HG02870 (cell line): ENCODE results near the gene CACNA1C.

ENCODE experiments used
- ATAC-seq: cut with Tn5 transposase; IDR thresholded peaks from one replicate; pipeline ENCODE4 v1.9.1; 2021; ENCODE audit warnings: mild to moderate bottlenecking, moderate library complexity; ENCODE audit not compliant: unreplicated experiment

CACNA1C gene

DNA sequence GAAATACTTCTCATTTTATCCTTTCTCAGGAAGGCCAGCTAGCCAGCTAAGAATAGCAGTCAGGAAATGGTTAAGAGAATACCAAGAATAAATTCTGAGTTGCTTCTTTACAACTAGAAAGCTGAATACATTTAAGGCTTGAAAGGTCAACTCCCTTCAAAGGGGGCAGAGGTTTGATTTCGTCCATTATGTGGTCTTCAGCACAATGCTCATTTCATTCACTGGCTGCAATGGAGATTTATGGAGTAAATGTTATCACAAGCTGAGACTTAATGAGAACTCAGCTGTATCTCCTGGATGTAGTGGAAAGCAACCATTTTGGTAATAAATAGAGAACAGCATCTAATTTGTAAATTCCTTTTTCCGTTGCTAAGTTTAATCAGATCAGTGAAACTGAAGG, 477.0 kb downstream of the CACNA1C start:
- no peak for ATAC-seq

- ATAC-seq = no peak
Measured at GRCh38 chr12:2531371-2531770, 478.6 kb downstream of the CACNA1C start.

GRCh38 chr12:2533036-2533435, 480.2 kb downstream of the CACNA1C start:
- no peak for ATAC-seq

GRCh38 chr12:2535583-2536204, 482.9 kb downstream of the CACNA1C start:
- no peak for ATAC-seq

- ATAC-seq = no peak
Measured at GRCh38 chr12:2536724-2537123, 483.9 kb downstream of the CACNA1C start.

- ATAC-seq = no peak
Measured at GRCh38 chr12:2537868-2538541, 485.2 kb downstream of the CACNA1C start.

GRCh38 chr12:2539938-2540337, 487.2 kb downstream of the CACNA1C start:
- ATAC-seq = no peak

DNA sequence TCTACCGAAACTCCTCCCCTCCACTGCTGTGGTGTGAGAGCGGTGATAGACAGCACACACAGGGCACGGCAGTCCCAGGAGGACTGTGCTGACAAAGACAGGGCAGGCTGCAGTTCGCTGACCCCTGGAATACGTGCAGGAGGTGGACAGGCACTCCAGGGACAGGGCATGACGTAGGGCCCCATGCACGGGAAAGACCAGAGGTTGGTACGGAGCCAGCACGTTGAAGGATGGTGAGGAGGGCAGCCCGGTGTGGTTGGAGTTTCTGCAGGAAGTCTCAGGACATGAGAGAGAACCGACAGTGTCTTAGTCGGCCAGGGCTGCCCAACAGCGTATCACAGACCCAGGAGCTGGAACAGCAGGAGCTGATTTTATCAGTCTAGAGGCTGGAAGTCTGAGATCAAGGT, 487.8 kb downstream of the CACNA1C start:
- no peak for ATAC-seq

DNA sequence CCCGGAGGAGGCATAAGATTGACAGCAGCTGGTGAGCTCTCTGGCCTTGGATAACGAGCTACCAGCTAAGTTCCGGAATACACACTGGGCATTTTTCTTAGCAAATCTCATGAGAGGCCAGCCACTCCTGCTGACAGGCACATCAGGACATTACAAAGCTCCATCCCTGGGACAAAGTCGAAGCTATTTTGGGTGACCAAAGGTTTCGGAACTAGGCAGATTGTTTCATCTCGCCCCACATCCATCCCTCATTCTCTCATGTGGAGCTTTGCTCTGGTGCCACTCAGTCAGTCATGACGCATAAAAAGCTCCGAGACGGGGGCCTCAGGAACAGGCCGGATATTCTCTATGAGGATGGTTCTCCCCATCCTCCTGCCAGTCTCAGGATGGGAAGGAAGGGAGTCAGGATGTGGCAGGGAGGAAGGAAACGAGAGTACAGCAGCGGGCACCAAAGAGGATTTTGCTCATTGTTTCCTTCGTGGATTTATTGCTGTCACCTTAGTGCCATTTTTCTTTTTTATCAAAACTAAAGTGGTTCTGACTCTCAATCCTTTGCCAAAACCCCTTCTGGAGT, 488.9 kb downstream of the CACNA1C start:
- ATAC-seq = no peak

DNA sequence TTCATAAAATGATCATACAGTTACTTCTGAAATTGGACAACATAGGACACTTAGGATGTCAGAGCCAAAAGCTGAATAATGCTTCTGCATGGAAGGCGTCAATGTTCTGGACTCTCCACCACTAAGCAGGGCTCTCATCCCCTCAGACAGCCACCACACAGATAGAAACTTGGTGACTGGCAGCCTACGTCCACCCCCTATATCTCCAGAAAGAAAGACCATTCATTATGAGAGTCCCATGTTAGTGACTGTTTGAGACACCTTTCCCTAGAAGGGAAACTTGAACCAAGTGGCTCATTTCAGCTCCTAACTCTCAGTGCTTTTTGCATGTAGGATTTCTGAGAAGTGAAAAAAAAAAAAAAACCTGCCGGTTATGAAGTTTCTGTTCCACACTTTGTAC, 491.0 kb downstream of the CACNA1C start:
- ATAC-seq = no peak

GRCh38 chr12:2544230-2544629, 491.4 kb downstream of the CACNA1C start:
- no peak for ATAC-seq

- no peak for ATAC-seq
Measured at GRCh38 chr12:2547273-2548044, 494.7 kb downstream of the CACNA1C start.

DNA sequence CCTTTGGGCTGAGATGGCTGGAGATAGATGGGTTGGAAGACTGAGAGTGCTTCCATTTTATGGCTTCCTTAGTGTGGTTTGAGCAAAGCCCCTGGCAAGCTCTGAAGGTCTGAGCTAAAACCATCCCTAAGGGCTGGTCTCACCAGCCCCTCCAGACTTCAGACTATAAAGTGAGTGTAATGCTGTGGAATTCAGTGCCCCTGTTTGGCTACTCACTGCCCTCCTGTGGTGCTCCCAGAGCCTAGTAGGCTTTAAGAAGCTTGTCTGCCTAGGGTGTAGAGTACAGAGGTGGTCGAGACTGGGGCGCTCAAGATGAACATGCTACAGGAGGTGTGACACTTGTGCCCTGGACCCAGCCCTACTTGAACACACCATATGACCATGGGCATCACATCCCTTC, 495.3 kb downstream of the CACNA1C start:
- ATAC-seq = no peak

GRCh38 chr12:2550561-2551411, 498.0 kb downstream of the CACNA1C start:
- ATAC-seq = no peak

GRCh38 chr12:2551412-2551900, 498.7 kb downstream of the CACNA1C start:
- no peak for ATAC-seq

DNA sequence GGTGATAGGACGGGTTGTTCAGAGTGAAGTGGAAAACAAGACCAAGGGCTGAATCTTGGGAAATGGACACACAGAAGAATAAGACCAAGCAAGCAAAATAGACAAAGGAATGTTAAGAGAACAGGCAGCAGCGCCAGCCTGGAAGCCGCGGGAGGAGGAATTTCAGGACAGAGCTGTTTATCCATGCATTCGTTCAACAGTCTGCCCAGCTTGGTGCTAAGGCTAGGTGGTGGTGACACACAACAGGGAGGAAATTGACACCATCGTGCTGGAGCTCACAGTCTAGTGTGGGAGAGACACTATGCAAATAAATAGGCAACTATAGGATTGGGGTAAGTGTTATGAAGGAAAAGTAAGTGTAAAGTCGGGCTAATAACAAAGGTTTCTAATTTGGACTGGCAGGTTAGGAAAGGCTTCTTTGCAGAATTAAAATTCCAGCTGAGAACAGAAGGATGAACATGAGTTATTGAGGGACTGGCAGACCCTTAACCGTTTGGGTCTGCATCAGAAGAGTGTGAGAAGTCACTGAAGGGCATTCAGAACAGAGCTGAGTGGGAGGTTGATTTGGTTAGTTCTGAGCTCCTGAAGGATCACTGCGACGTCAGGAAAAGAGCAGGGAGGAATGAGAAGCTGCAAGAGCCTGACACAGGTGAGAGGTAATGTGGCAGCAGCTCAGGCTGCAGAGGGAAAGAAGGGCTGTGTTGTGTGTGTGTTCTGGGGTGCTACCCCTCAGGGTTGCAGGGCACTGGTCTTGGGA, 499.4 kb downstream of the CACNA1C start:
- no peak for ATAC-seq

DNA sequence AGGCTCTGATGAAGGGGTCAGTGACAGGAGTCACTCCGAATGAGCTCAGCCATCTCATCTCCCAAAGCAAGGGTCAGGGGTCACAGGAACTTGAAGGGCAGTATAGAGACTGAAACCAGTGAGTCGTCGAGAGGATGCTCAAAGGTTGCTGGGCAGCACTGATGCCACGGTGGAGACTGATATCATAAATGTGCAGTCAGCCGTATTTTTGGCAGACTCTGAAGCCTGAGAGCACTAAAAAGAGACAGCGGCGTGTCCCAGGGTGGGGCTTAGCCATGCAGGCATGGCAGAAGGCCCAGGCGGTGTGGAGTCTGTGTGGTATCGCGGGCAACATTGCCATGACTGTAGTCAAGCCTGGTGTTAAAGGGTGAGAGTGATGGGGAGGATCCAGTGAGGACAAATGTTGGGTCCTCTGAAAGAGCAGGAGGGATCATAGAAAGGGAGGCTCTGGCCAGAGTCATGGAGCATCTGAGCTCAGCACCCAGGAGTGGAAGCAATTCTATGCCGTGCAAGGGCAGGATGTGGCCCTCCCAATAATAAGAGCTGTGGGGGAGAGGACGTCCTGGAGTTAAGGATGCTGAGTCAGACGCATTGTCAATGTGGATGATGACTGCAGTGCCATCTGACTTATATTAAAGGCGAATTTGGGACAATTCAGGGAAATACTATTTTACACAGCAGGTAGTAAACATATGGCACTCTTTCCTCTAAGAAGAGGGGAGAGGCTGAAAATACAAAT, 500.8 kb downstream of the CACNA1C start:
- ATAC-seq = no peak

DNA sequence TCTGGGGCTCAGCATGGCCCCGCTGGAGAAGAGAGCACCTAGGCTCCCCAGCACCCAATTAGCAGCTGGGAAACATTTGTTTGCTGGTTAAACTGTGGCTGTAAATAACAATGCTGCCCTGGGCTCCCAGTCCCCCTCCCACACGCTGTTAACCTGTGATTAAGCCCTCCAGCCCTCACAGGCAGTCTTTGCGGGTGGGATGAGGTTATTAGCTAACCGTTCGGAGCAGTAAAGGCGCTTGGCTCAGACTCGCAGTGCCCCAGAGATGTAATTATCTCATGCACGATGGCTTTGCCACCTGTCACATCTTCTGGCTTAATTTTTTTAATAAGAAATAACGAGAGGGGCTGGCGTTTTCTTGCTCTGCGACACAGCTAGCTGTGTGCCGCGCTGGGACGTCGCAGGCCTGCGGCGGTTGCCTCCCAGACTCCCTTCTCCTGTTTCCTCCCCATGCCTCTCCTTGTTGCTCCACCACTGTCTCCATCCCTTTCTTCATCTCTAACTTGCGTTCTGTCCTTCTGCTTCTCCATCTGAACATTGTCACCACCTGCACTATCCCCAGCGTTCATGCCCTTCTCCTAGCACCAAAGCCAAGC, 502.8 kb downstream of the CACNA1C start:
- ATAC-seq = no peak

- ATAC-seq = no peak
Measured at GRCh38 chr12:2557597-2557996, 504.8 kb downstream of the CACNA1C start.
